KOPT-K1 (cell line): ENCODE results near the gene TP73.

Source experiments
- H3K27ac ChIP-seq: fragments of 200-600 bp; sonication (generic); 2 replicates; pipeline ENCODE4 v1.5.1; 2016; ENCODE audit warnings: antibody characterized with exemption, mild to moderate bottlenecking, low read depth, low read length; ENCODE audit not compliant: poor library complexity, severe bottlenecking
- H3K36me3 ChIP-seq: fragments of 200-600 bp; sonication (generic); 2 replicates; pipeline ENCODE4 v1.5.1; 2017; ENCODE audit warnings: antibody characterized with exemption, mild to moderate bottlenecking, low read length, moderate library complexity; ENCODE audit not compliant: insufficient read depth
- H3K9me3 ChIP-seq: fragments of 200-600 bp; sonication (generic); 2 replicates; pipeline ENCODE4 v1.5.1; 2017; ENCODE audit warnings: antibody characterized with exemption, low read length, mild to moderate bottlenecking; ENCODE audit not compliant: insufficient read depth, poor library complexity, severe bottlenecking

Gene TP73

DNA sequence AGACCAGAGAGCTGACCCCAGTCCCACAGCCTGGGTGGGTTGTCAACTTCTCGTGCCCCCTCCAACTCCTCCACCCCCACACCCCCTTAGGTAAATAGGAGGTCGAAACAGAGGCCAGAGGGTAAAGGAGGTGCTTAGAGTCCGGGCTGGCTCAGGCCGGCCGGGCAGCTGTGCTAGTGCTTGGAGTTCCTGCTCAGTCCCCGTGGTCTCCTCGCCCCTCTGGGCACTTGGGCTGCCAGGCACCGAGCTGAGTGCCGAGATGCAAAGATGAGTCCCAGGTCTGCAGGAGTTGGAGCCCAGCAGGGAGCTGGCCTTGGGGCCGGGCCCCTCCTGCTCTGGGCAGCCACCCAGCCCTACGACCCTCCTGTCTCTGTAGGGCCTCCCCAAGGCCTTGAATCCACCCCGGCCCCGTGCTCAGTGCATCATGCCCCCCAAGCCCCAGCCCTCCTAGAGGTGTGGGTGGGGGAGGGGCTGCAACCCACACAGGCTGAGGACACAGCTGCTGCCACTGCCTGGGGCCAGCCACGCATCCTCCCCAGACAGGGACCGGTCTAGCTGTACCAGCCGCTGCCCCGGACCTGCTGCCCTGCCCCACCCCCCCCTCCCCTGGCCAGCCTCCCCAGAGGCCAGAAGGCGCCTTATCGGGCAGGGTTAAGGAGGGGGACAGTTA is 122.1 kb downstream of the TP73 start:
- Histone ChIP-seq H3K27ac (no peak overlapping the region), H3K9me3 (no peaks in the 10 kb centered on the region), H3K36me3 (peaks cover 16% of the 10 kb centered on the region; the same call in 1 of the 2 replicates)

DNA sequence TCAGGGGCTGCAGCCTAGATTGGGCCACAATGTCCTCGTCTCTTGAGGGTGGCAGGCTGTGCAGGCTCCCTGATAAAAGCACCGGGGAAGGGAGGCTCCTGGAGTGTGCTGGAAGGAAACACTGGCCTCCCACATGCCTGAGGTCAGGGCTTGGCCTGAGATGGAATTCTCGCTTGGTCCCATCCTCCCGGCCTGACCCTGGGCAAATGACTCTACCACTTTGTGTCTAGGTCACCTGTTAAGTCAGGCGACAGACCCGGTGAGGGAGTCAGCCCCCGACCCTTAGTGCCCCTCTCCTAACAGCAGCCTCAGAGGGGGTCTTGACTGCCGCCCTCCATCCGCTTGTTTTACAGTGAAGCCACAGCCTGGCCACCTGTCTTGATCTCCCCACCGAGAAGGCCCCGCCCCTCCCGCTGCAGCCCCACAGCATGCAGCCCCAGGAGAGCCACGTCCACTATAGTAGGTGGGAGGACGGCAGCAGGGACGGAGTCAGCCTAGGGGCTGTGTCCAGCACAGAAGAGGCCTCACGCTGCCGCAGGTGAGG is 122.7 kb downstream of the TP73 start:
- H3K36me3 ChIP-seq, result peaks cover 22% of the 10 kb centered on the region
- no peaks in the 10 kb centered on the region for H3K9me3 ChIP-seq
- no peak overlapping the region for H3K27ac ChIP-seq

DNA sequence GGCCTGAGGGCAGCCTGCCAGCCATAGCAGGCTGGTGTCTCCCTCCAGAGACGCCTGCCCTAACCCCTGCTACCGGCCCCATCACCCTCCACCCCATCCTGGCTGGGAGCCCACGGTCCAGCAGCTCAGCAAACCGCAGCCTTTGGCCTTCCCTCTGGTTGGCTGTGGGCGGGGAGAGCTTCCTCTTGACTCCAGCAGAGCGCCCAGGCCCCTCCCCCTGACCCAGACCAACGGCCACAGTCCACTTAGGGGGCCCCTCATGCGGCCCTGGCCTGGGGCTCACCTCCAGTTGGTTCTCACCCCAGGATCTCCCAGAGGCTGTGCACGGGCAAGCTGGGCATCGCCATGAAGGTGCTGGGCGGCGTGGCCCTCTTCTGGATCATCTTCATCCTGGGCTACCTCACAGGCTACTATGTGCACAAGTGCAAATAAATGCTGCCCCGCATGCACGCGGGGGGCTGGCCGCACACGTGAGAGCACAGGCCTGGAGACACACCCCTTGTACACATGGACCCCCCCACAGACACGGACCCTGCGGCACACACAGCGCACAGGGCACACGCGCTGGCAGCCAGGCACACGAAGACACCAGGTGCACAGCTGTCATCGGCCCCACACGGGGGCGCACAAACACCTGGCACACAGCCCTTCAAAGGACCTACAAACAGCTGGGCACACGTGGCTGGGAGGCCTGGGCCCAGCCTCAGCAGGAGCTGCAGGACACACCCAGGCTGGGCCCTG is 123.3 kb downstream of the TP73 start:
- Histone ChIP-seq H3K9me3 (no peaks in the 10 kb centered on the region), H3K27ac (no peak overlapping the region), H3K36me3 (peaks cover 28% of the 10 kb centered on the region)

DNA sequence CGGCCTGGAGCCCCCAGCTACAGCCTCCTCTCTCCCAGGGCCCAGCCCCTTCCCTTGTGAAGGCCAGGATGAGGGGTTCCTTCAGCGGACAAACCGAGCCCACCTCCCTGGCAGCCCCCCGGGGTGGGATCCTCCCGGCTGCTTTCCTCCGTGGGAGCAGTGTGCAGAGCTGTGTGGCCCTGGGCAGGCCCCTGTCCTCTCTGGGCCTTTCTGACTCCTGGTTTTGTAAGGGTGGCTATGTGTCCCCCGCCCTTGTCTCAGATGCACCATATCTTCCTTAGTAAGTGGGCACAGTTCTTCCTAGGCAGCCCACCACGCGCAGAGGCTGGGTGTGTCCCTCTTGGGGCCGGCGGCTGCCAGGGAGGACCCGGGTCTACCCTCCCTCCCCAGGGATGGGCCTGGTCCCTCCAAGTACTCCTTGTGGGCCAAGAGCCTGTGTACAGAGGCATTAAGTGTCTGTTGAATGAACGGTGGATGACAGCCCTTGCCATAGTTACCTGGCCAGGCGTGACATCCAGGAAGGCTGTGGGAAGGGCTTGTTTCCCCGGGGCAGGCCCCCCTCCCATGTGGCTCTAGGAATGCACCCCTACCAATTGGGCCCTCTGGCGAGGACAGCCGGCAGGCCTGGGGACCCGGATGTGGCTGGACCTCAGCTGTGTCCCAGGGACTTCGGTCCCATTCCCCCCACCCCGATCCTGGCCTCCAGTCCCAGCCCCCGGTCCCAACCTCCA is 124.1 kb downstream of the TP73 start:
- no peak overlapping the region for H3K27ac ChIP-seq
- H3K9me3 ChIP-seq, result no peaks in the 10 kb centered on the region
- peaks cover 36% of the 10 kb centered on the region for H3K36me3 ChIP-seq

DNA sequence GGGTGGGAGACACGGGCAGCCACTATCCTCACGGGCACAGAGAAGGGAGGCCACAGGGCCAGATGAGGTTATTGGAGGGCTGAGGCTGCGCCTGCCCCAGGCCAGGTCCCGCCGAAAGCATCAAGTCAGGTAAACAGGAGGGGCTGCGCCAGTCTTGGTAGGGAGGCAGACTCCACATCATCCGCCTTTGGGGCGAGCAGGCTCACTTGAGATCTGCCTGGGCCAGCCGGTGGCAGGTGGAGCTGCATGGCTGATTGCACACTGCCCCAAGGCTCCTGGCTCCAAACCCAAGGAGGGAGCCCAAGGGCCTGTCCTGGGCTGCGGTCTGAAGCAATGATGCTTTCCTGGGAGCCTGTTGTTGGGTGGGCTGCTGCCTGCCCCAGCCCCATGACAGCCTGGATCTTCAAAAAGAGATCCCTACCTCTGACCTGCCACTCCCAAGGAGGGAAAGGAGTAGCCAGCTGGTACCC is 124.8 kb downstream of the TP73 start:
- peaks cover 43% of the 10 kb centered on the region for H3K36me3 ChIP-seq
- no peak overlapping the region for H3K27ac ChIP-seq
- no peaks in the 10 kb centered on the region for H3K9me3 ChIP-seq

DNA sequence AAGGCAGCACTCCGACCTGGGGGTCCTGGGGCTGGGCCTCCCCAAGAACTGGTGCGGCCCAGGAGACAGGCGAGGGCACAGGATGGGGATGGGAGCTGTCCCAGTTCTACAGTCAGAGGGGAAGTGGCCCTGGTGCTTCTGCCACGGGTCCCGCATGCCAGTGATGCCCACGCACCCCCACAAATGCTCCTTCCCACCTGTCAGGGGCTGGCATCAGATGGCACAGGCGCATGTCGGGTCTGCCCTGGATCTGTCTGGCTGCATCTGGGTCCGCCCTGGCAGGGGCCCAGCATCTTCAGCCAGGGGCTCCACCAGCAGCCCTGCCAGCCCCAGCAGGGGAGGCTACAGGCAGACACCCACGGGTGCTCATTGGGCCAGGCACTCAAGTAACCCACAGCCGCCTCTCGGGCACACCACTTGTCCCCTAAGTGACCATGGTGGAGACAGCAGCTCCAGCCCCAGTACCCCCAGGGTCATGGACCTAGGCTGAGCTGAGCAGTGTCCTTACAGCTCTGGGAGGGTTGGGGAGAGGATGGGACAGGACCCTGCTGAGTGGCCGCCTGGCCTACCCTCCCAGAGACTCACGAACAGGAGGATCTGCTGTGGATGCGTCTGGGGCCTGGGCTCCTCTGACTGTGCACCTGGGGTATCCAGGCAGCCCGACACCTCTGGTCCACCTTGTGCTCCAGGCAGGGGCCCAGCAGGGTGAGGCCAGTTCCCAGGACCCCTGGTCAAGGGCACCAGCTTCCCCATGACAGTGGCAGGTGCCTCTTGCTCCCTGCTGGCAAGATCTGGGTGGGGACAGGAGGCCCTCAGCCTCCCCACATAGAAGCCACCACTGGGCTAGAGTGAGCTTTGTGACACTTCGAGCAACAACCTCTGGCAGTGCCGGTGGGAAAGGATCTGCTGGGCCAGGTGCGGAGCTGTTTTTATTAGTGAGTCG is 125.6 kb downstream of the TP73 start:
- H3K27ac ChIP-seq, result no peak overlapping the region

DNA sequence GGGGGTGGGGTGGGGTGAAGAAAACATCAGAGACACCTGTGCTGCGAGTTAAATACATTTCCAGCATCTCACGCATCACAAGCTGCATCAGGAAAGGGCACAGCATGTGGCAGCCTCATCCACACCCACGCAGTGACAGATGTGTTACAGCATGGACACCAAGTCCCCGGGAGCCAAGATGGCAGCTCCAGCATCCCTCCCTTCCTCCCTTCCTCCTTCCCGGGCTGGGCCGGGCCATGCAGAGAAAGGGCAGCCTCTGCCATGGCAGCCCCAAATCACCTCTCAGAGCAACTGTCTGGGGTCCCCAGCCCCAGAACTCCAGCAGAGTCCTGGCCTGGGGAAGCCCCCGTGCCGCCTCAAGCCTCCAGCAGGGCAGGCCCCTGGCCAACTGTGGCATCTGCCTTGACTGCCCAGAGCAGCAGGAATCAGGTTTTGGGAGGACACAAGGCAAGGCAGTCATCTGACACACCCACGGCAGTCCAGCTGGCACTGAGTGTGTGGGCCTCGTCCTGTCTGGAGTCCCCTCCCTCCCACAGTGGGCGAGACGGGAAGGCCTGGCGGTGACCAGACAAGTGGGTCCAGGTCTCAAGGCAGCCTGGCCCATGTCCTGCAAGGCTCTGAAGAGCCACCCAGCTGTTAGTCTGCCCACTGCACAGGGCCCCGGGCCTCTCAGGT is 126.4 kb downstream of the TP73 start:
- Histone ChIP-seq H3K27ac (no peak overlapping the region), H3K36me3 (peaks cover 59% of the 10 kb centered on the region), H3K9me3 (no peaks in the 10 kb centered on the region)

More for the DNA sequence above, 125.6 kb downstream of the TP73 start:
- no peaks in the 10 kb centered on the region for H3K9me3 ChIP-seq
- peaks cover 51% of the 10 kb centered on the region for H3K36me3 ChIP-seq

DNA sequence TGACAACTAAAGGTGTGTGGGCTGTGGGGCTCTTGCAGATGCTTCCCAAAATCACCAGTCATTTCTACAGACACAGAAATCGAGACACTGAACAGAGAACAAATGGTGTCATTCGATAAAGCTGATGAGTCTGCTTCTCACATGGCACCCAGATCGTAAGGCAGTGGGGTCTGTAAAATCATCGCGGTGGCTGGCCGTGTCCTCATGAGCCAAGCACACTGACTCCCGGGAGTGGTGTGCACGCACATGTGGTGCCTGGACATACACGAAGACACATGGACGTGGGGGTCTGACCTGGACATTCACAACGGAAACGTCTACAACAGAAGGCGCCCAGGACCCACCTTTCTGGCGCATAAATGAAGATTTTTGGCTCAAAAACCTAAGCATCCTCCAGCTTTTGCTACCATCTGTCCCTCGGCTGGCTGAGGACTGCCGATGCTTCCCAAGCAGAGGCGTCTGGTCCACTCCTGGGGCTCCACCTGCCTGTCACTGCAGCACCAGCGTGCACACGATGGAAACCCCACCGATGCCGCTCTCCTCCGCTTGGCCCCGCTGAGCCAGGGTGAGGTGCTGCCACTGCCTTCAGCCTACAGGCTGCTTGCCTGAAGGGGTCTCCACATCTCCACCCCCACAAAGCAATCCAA is 127.1 kb downstream of the TP73 start:
- peaks cover 65% of the 10 kb centered on the region for H3K36me3 ChIP-seq
- no peak overlapping the region for H3K27ac ChIP-seq
- H3K9me3 ChIP-seq, result no peaks in the 10 kb centered on the region

DNA sequence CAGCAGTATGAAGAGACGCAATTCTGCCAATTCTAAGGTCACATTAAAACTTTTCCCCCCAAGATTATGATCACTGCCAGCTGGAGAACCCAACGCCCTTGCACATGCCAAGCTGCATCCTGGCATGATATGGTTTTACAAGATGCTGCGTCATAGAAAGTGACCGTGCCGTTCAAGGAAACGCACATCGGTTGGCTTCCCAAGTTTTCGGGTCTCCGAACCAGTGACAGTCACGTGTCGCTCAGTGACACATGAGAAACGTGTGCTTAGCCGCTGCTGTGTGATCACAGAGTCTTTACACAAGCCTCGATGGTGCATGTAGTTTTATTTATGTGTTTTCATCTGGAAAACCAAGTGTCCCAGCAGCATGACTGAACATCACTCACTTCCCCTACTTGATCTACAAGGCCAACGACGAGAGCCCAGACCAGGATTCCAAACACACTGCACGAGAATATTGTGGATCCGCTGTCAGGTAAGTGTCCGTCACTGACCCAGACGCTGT is 127.6 kb downstream of the TP73 start:
- peaks cover 71% of the 10 kb centered on the region for H3K36me3 ChIP-seq
- H3K9me3 ChIP-seq, result no peaks in the 10 kb centered on the region
- no peak overlapping the region for H3K27ac ChIP-seq

DNA sequence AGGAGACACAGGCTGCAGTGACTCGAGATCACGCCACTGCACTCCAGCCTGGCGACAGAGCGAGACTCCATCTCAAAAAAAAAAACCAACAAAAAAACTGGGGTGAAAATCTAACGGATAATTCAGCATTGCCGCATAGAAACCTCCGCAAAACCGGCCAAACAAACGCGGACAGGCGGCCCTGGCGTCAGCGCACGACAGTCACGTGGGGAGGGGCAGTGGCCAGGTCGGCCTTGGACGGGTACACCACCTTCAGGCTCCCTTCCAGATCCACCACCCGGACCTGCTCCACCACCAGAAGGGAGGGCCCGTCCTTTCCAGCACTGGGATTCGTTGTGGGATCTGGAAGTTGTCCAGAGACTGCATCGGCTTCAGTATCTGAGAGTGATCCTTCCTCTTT is 128.6 kb downstream of the TP73 start:
- Histone ChIP-seq H3K27ac (no peak overlapping the region), H3K36me3 (peaks cover 81% of the 10 kb centered on the region), H3K9me3 (no peaks in the 10 kb centered on the region)

DNA sequence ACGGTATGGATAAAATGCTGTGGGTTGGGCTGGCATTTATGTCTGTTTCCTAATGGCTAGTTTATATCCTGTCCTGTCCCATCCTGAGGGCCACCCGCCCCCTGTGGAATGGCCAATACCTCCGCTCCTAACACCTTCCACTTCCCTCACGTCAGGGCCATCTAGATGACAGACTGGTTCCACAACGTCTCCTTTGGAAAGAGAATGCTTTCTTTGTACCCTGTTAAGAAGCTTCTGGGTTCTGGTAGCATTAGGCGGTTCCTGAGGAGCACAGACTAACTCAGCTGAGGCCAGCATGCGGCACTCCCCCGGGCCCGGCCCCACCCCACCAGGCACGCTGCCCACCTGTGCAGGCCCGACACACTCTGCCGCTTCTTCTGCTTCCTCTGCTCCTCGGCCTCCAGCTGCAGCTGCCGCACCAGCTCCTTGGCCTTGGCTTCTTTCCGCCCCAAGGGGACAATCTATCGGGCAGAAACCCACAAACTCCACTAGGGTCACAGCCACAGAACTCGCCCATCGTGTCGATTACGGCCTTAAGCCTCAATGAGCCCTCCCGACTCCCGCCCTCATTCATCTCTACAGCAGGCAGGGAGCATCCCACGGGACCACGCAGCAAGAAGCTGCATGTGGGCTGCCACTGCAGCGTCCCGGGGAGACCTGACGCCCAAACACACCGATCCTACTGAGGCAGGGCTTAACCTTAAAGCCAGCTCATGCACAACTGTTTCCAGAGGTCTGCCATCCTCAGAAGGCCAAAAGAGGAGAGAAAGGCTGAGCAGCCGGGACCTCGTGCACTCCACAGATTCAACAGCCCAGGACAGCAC is 131.5 kb downstream of the TP73 start:
- Histone ChIP-seq H3K27ac (no peak overlapping the region), H3K9me3 (no peaks in the 10 kb centered on the region), H3K36me3 (peaks cover 99% of the 10 kb centered on the region)

DNA sequence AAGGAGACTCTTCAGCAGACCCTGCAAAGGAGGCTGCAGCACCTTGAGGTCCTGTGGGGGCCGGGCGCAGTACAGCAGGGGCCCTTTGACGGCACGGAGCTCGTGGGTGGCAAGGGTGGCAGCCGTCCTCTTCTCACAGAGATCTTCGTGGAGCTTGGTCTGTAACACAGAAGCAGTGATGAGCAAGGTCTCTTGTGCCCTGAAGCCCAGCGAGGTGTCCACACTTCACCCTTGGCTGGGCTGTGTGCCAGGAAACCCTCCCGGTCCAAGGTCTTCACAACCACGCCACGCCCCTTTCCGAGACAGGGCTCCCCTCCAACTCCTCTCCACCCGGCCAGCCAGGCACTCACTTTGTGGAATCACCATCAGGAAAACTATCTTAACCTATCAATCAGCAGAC is 132.7 kb downstream of the TP73 start:
- Histone ChIP-seq H3K9me3 (no peaks in the 10 kb centered on the region), H3K36me3 (peaks cover 99% of the 10 kb centered on the region), H3K27ac (no peak overlapping the region)
